Gastrocnemius medialis (tissue), 4 donors: ENCODE data around the gene IL21R. TPM values are rescaled to one million over a fixed set of nuclear protein-coding genes. Genes with fewer than 3 reads are reported as not detected.

ENCODE experiments used
- ATAC-seq, 2 donors: fragments of 150-250 bp; one replicate each; pipeline ENCODE4 v1.9.1; 2016
- DNase-seq, 2 donors: peaks; one replicate each; pipeline ENCODE4 v3.0.0-alpha.2; 2019
- H3K27ac ChIP-seq, 4 donors: fragments of 200-600 bp; sonication (generic); 1 replicate in 1 of 4; 2 replicates in 3 of 4; pipeline ENCODE4 v1.5.1; 2016 to 2018; ENCODE audit warnings: mild to moderate bottlenecking in 2 of 4, moderate library complexity in 1 of 4
- H3K27me3 ChIP-seq, 3 donors: fragments of 200-600 bp; sonication (generic) in 2 of 3; 1 replicate in 1 of 3; 2 replicates in 2 of 3; pipeline versions ENCODE4 v1.5.1 to v1.6.0; 2016 to 2019; ENCODE audit warnings: mild to moderate bottlenecking in 1 of 3, moderate library complexity in 1 of 3
- H3K36me3 ChIP-seq, 2 donors: fragments of 200-600 bp; sonication (generic) in 1 of 2; one replicate each; pipeline ENCODE4 v1.5.1; 2017 to 2018
- H3K4me1 ChIP-seq, 2 donors: fragments of 200-600 bp; sonication (generic) in 1 of 2; one replicate each; pipeline ENCODE4 v1.5.1; 2016 to 2017; ENCODE audit warnings: mild to moderate bottlenecking in 2 of 2
- H3K4me3 ChIP-seq, 4 donors: fragments of 200-600 bp; sonication (generic) in 3 of 4; 1 replicate in 1 of 4; 2 replicates in 3 of 4; pipeline ENCODE4 v1.5.1; 2016 to 2019; ENCODE audit warnings: mild to moderate bottlenecking in 2 of 4
- H3K9me3 ChIP-seq, 3 donors: fragments of 200-600 bp; sonication (generic) in 2 of 3; 1 replicate in 1 of 3; 2 replicates in 2 of 3; pipeline ENCODE4 v1.5.1; 2016 to 2019
- POLR2A ChIP-seq, 2 donors: fragments of 450-650 bp; IDR thresholded peaks; one replicate each; pipeline ENCODE4 v1.6.1; 2017; ENCODE audit warnings: antibody characterized with exemption in 2 of 2, mild to moderate bottlenecking in 2 of 2, moderate library complexity in 2 of 2
- in situ Hi-C, 4 donors: fragments of 200-750 bp; cut with MboI; loops; one replicate each; pipeline versions ENCODE4 v1.15.0 to v1.8.0; 2017; ENCODE audit warnings: low sequenced_read_pairs in 4 of 4
- intact Hi-C: fragments of 100-400 bp; cut with DNase I; formaldehyde crosslinking; loops from one replicate; pipeline ENCODE4 v1.15.1; 2023; ENCODE audit warnings: low total_unique reads
- total RNA-seq, 4 donors: library from RNA; depleted of rRNA; stranded (reverse); fragments of >200 nt; gene quantifications; one replicate each; pipeline versions ENCODE4 v1.1.0 to v1.2.3, GENCODE V29; 2016
- TF ChIP-seq, protein P1 (sequence below), 5 experiments: fragments of 450-650 bp in 3 of 5; fragments of 200-600 bp in 2 of 5; sonication (generic) in 2 of 5; IDR thresholded peaks in 4 of 5; conservative IDR thresholded peaks in 1 of 5; 1 replicate in 4 of 5; 2 replicates in 1 of 5; pipeline ENCODE4 v1.5.1; 2016 to 2019; ENCODE audit warnings: antibody characterized with exemption in 5 of 5, mild to moderate bottlenecking in 3 of 5, moderate library complexity in 3 of 5

The IL21R gene
- total RNA-seq, 4 donors from 2014 or later = 0.15 TPM; not detected in 3

DNA sequence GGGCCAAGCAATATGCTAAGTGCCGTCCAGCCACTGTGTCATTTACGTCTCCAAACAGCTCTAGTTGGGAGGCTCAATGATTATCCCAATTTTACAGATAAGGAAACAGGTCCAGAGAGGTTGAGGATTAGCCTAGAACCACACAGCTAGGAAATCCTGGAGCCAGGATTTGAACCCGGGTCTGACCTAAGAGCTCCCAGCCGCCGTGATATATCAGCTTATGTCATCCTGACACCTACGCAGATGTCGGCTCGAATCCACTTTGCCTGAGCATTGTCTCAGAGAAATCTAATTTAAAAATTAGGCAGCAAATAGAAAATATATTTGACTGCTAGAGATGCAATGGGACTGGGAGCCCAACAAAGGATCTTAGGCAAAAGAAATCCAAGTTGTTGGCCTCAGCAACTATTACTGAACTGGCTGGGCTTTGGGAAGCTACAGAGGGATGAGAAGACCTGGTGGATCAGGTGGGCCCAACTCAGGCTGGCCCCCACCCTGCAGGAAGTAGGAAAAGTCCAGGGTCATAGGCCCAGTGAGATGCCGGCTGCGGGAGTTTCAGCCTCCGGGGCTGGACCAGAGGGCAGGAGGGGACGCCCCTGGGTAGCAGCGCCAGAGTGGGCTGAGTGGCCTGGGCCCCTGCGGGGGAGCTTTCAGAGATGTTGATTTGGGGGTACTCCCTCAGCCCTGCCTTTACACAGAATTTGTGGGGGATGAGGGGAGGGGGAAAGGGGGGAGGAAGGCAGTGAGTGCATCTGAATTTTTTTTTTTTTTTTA is 35.1 kb upstream of the IL21R start:
- in situ Hi-C loops = loop anchor here in 1 of 4 donors (25.0 kb wide), 1 partner anchor 130 kb away; no protein-coding TSS in a partner anchor

DNA sequence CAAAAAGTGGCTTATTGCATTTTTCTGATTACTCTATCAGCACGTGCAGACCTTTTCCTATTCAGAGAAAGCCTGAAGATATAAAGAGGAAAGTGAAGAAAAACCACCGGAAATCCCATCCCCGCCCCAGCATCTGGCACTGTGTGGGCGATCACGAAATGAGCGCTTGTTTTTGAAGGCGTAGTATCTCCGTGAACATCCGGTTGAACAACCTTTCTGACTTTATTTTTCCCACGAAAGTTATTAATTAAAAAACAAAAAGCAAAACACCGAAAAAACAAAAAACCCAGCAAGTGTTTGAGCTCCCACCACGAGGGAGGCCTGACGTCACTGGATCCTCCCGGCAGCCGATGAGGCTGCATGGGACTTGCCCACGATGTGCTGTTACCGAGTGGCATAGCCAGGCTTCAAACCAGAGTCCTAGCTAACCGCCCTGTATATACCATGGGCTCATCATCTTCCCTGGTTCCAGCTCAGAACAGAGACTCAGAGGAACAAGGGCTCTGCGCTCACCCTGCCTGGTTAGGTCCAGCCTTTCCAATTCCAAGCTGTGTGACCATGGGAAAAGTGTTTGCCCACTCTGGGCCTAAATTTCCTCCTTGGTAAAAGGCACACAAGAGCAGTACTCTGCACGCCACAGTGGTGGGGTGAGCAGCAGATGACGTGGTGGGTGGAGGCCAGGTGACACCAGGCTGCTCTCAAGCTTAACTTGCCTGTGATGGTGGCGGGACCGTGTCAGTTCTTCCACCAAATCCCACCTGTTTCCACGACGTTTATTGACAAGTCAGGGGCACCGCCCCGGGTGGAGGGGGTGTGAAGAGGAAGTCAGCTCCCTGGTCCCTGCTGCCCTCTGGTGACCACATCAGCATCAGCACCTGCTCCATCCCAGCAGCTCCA is 34.3 kb upstream of the IL21R start:
- Histone ChIP-seq H3K9me3 (no peaks in the 10 kb centered on the region), H3K4me1 (peaks cover 0 to 7% of the 10 kb centered on the region in 2 donors), H3K27me3 (no peaks in the 10 kb centered on the region), H3K36me3 (no peaks in the 10 kb centered on the region), H3K27ac (peak overlapping the region in 2 of 4 donors; percentile 24 to 56), H3K4me3 (peak overlapping the region; percentile 14 to 52 (median 28))
- TF ChIP-seq, protein P1, sequence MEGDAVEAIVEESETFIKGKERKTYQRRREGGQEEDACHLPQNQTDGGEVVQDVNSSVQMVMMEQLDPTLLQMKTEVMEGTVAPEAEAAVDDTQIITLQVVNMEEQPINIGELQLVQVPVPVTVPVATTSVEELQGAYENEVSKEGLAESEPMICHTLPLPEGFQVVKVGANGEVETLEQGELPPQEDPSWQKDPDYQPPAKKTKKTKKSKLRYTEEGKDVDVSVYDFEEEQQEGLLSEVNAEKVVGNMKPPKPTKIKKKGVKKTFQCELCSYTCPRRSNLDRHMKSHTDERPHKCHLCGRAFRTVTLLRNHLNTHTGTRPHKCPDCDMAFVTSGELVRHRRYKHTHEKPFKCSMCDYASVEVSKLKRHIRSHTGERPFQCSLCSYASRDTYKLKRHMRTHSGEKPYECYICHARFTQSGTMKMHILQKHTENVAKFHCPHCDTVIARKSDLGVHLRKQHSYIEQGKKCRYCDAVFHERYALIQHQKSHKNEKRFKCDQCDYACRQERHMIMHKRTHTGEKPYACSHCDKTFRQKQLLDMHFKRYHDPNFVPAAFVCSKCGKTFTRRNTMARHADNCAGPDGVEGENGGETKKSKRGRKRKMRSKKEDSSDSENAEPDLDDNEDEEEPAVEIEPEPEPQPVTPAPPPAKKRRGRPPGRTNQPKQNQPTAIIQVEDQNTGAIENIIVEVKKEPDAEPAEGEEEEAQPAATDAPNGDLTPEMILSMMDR (IDR thresholded peaks at IDR 0.05 in 4 of 5, conservative IDR thresholded peaks at IDR 0.05 in 1 of 5) = peak; percentile 24 to 77 (median 62)
- no peak for TF ChIP-seq POLR2A (IDR thresholded peaks at IDR 0.05)
- intact Hi-C loops (loop anchor here (1.0 kb wide), 2 partner anchors 132 to 188 kb away; no protein-coding TSS in a partner anchor), in situ Hi-C loops (loop anchor here in 1 of 4 donors (25.0 kb wide), 1 partner anchor 130 kb away; no protein-coding TSS in a partner anchor)
- ATAC-seq = peak; percentile 44 to 60
- peak; percentile 32 to 56 for DNase-seq

More for the DNA sequence above, 35.1 kb upstream of the IL21R start:
- no peaks in the 10 kb centered on the region for H3K9me3 ChIP-seq
- TF ChIP-seq, protein P1 (IDR thresholded peaks at IDR 0.05 in 4 of 5, conservative IDR thresholded peaks at IDR 0.05 in 1 of 5) = no peak
- no peak for TF ChIP-seq POLR2A (IDR thresholded peaks at IDR 0.05)
- peak overlapping the region in 1 of 4 donors; percentile 52 for H3K4me3 ChIP-seq
- peak overlapping the region; percentile 18 to 56 (median 22) for H3K27ac ChIP-seq
- ATAC-seq (no peak), DNase-seq (no peak)
- H3K27me3 ChIP-seq = no peaks in the 10 kb centered on the region
- H3K4me1 ChIP-seq = peaks cover 0 to 7% of the 10 kb centered on the region in 2 donors
- H3K36me3 ChIP-seq = no peaks in the 10 kb centered on the region
- intact Hi-C loops = no loop called here

DNA sequence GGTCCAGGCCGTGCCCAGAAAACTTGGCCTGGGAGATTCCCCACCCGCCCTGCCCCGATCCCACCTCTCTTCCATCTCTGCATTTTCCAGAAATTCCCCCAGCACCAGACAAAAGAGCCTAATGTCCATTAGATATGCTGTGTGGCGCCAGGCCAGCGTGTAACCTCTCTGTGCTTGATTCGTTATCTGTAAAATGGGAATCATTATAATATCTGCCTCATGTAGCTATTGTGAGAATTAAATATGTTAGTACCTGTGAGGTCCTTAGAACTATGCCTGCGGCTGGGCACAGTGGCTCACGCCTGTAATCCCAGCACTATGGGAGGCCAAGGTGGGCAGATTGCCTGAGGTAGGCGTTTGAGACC is 33.6 kb upstream of the IL21R start:
- no peak for TF ChIP-seq POLR2A (IDR thresholded peaks at IDR 0.05)
- Histone ChIP-seq H3K9me3 (no peaks in the 10 kb centered on the region), H3K27ac (no peak overlapping the region), H3K4me3 (no peak overlapping the region), H3K36me3 (no peaks in the 10 kb centered on the region), H3K27me3 (no peaks in the 10 kb centered on the region), H3K4me1 (peaks cover 0 to 7% of the 10 kb centered on the region in 2 donors)
- no peak for DNase-seq
- intact Hi-C loops = loop anchor here (1.0 kb wide), 2 partner anchors 133 to 189 kb away; no protein-coding TSS in a partner anchor
- no peak for ATAC-seq
- in situ Hi-C loops = loop anchor here in 1 of 4 donors (25.0 kb wide), 1 partner anchor 131 kb away; no protein-coding TSS in a partner anchor

DNA sequence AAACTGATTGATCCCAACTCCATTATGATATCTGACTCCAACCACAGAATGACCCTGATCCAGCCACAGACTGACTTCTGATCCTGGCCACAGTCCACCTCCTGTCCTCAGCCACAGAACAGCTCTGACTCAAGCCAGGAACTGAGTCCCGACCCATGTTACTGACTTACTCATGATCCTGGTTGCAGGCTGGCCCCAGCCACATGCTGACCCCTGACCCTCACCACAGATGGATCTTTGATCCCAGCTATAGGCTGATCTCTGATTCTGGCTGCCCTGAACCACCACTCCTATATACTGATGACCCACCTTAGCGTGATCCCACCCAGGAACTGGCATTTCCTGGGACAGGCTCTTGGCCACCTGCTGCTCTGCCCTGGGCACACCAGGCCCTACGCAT is 32.2 kb upstream of the IL21R start:
- intact Hi-C loops (no loop called here), in situ Hi-C loops (loop anchor here in 3 of 4 donors (5.0 to 25.0 kb wide), 4 partner anchors 133 to 205 kb away; no protein-coding TSS in a partner anchor)
- Histone ChIP-seq H3K9me3 (no peaks in the 10 kb centered on the region), H3K27ac (no peak overlapping the region), H3K4me3 (no peak overlapping the region), H3K27me3 (no peaks in the 10 kb centered on the region), H3K4me1 (peaks cover 0 to 7% of the 10 kb centered on the region in 2 donors), H3K36me3 (no peaks in the 10 kb centered on the region)
- DNase-seq (no peak), ATAC-seq (no peak)
- TF ChIP-seq, protein P1 (IDR thresholded peaks at IDR 0.05 in 4 of 5, conservative IDR thresholded peaks at IDR 0.05 in 1 of 5) = no peak
- no peak for TF ChIP-seq POLR2A (IDR thresholded peaks at IDR 0.05)
